OCI-LY1 (cell line): Measurements from ENCODE around the gene SVOP.

ENCODE experiments used
- EZH2 ChIP-seq: fragments of 200-600 bp; sonication (generic), shearing (Covaris generic); IDR thresholded peaks from 2 replicates; pipeline ENCODE4 v1.8.0; 2017; ENCODE audit warnings: borderline replicate concordance, mixed run types, mild to moderate bottlenecking, antibody characterized with exemption, low read length, moderate library complexity, mixed read lengths
- TF ChIP-seq, protein P1 (sequence below): fragments of 200-600 bp; sonication (generic), shearing (Covaris generic); IDR thresholded peaks from 2 replicates; pipeline ENCODE4 v1.5.1; 2017; ENCODE audit warnings: mild to moderate bottlenecking, antibody characterized with exemption, low read length, moderate library complexity, mixed read lengths

DNA sequence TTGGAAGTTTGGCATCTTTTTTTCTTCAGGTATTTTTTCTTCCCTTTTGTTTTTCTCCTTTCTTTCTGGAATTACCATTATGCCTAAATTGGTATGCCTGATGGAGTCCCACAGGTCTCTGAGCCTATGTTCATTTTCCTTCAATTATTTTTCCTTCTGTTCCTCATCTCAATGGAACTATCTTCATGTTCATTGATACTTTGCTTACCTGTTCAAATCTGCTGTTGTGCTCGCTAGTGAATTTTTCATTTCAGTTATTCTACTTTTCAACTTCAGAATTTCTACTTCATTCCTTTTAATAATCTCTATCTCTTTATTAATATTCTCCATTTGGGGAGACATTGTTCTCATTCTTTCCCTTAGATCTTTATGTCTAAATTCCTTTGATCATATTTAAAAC, 16.1 kb upstream of the SVOP start:
- no peak for TF ChIP-seq EZH2
- TF ChIP-seq, protein P1, sequence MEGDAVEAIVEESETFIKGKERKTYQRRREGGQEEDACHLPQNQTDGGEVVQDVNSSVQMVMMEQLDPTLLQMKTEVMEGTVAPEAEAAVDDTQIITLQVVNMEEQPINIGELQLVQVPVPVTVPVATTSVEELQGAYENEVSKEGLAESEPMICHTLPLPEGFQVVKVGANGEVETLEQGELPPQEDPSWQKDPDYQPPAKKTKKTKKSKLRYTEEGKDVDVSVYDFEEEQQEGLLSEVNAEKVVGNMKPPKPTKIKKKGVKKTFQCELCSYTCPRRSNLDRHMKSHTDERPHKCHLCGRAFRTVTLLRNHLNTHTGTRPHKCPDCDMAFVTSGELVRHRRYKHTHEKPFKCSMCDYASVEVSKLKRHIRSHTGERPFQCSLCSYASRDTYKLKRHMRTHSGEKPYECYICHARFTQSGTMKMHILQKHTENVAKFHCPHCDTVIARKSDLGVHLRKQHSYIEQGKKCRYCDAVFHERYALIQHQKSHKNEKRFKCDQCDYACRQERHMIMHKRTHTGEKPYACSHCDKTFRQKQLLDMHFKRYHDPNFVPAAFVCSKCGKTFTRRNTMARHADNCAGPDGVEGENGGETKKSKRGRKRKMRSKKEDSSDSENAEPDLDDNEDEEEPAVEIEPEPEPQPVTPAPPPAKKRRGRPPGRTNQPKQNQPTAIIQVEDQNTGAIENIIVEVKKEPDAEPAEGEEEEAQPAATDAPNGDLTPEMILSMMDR = no peak
